Activated CD4-positive, alpha-beta T cell treated with anti-CD3 and anti-CD28 coated beads for 1 hour (primary cell): ENCODE data around the gene ZNF776.
"Not testable (repeated sequence)": the region's sequence is repeated elsewhere in the genome, so short reads cannot be mapped to it uniquely, and the experiment has no call there.

ENCODE experiments used
- DNase-seq: peaks from one replicate; pipeline ENCODE4 v3.0.0-alpha.2; 2020

Gene ZNF776

DNA sequence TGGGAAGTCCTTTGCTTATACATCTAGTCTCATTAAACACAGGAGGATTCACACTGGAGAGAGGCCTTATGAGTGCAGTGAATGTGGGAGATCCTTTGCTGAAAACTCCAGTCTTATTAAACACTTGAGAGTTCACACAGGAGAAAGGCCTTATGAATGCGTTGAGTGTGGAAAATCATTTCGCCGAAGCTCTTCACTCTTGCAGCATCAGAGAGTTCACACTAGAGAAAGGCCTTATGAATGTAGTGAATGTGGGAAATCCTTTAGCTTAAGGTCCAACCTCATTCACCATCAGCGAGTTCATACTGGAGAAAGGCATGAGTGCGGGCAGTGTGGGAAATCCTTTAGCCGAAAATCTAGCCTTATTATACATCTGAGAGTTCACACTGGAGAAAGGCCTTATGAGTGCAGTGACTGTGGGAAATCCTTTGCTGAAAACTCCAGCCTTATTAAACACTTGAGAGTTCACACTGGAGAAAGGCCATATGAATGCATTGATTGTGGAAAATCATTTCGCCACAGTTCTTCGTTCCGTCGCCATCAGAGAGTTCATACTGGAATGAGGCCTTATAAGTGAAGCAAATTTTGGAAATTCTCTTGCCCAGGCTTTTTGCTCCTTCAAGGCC is 32.7 kb downstream of the ZNF776 start:
- DNase-seq: no peak

DNA sequence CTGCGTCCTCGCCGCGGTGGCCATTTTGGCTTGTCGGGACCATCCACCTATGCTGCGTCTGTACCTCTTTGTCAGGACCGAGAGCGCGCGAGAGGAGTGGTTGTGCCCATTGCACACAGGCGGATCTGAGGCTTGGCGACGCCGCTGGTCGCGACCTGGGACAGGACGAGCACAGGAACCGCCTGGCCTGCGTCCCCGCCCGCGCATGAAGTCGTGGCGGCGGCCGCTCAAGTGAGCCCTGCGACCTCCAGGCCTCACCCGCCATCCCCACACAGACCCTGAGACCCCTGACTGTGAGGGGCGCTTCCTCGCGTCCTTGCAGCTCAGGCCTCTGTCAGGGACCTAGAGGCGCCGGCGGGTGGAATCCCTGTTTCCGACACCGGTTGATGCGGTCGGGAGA is 39.7 kb downstream of the ZNF776 start:
- no peak for DNase-seq

DNA sequence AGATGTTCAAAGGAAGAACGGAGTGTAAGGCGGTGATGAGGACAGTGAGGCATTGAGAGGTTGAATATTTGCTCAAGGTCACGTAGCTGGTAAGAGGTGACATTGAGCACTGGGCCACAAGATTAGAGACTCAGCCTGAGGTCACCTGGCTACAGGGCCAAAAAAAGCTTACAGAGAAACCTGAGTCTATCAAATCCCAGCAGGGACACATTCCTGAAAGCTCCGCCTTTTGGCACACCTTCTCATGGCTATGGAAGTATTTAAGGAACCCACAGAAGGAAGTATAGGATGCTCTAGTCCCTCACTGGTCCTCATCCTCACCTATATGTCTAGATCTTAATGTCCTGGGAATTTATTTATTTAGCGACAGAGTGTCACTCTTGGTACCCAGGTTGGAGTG is 40.3 kb downstream of the ZNF776 start:
- no peak for DNase-seq

DNA sequence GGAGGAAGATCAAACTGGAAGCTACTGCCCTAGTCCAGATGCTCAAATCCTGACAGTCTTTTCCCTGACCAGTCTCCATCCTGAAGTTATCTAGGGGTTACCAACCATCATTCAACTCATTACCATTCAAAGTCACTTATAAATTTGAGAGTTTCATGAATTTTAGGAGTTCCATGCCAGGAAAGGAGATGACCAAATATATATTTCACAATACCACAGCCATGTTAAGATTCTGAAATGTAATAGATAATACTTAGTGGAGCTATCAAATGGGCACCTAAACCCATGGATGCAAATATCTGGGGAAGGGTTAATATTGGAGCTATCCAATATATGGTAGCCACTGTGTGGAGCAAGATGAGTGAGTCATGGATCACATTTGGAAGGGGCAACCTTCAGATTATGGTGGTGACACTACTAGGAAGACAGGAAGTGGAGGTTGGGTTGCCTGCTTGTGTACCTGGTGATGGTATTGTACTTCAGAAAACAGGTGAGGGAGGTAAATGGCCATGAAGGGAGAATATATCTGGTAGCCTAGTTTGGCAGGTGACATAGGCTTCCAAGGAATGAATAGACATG is 41.6 kb downstream of the ZNF776 start:
- no peak for DNase-seq

DNA sequence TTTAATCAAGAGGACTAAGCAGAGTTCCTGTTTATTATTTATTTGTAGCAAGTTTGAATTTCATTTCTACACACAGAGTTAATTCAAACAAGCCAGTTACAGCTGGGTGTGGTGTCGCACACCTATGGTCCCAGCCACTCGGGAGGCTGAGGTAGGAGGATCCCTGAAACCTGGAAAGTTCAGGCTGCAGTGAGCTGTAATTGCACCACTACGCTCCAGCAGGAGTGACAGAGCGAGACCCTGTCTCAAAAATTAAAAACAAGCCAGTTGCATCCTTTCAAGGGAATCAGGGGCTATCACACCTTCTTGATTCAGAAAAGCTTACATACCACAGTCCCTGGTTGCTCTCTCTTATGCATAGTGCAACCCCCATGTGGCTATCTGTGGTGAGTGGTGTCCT is 42.7 kb downstream of the ZNF776 start:
- DNase-seq: no peak

DNA sequence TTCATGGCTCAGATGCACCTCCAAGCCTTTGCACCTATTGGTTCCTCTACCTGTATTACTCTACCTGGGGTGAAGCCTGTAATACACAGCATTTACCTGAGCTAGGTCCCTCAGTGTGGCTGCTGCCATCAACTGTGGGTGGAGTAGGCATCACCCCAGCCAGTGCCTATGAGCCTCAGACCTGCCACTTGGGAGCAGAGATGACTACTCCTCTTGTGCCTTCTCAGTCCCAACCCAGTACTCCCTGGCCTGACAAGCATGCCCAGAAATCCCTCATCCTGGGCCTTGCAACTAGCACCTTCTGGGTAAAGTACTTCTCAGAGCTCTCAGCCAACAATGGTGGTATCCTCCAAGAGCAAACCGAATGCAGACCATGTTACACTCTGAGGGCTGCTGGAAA is 50.0 kb downstream of the ZNF776 start:
- DNase-seq: not testable (repeated sequence)

DNA sequence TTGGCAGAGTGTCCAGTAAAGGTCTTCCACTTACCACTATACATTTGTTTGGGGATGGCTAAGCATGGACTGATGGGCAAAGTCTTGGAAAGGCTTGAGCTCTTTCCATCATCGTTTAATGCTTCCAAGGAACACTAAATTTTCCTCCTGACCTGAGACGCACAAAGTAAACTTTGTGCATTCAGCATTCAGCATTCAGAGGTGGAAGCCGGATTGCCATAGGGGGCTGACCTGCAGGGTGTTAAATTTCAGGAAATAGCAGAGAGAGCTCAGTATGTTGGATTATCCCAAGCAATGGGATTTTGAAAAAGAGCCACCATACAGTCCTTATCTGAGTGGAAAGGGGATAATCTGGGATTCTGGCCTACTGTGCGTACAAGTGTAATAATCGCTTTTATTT is 54.1 kb downstream of the ZNF776 start:
- no peak for DNase-seq

DNA sequence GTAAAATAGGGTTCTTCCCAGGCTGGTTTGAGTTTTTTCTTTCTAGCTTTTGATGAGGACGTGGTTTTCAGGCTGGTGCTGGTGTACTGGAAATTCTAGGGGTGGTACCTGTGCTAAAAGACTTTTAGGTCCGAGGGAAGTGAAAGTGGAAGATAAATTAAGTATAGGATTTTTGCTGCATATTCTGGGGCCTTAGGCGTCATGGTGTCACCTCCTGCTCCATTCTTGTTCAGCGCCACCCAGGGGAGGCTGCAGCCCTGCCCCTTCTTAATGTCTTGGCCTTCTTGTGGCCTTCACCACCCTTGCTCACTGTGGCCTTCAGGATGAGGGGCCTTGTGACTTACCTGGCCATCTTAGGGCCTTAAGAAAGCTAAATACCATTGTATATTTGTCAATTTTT is 55.7 kb downstream of the ZNF776 start:
- DNase-seq: no peak

DNA sequence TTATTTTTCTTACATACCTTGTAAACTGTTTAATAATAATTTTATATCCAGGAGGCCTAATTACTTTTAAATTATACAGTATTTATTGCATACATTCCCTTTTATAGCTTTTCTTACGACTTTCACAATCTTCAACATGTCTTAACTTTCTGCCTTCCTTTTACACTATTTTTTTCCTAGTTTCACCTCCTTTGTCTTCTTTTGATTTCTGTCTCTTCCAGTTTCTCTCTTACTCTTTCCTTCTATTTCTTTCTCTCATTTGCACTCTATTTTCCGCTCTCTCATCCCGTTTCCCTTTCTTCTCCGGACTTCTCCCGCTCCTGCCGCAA is 56.6 kb downstream of the ZNF776 start:
- no peak for DNase-seq

DNA sequence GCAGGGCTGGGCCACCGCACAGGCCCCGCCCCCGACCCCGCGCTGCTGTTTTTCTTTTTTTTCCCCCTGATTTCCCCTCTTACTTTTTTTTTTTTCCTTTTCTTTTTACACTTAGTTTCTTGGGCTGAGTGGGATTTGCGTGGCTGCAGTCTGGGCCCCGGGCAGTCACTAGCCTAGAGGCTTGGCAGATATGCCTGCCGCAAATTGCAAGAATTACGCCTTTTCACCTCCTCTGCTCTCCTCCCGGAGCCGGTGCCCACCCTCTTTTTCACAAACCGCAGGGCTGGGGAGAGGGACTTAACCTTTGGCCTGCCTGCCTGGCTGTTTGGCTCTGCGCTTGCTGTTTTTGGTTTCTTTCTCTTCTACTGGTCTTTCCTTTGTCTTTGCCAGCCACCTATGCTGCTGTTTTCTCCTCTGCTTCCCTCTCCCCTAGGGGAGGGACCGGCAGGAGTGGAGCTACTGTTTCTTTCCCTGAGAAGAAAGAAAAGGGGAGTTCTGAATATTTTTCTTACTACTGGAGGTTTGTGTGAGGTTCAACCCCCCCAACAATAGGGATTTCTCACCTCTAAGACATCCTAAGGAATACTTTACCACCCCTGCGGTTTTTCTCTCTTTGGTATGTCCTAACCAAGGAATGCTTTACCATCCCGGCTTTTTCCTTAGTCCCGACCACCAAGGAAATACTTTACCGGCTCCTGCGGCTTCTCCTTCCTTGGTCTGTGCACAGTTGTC is 57.1 kb downstream of the ZNF776 start:
- DNase-seq: no peak

DNA sequence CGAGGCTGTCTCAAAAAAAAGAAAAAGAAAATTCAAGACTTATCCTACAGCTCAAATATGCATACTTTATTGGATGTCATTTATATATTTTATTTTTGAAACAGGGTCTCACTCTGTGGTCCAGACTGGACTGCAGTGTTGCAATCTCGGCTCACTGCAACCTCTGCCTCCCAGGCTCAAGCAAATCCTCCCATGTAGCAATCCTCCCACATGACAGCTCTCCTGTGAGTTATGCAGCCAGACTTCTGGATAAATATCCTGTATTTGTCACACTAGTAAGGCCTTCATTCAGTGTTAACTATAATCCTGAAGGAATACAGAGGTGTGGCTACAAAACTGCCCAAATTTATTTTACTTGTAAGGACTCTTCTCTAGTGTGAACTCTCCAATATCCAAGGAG is 60.9 kb downstream of the ZNF776 start:
- no peak for DNase-seq
